Measurements from ENCODE around the gene CEACAM3.

CEACAM3 gene

GRCh38 chr19:41850381-41850780 is 54.0 kb downstream of the CEACAM3 start:
- TF ChIP-seq CSDC2 (CRISPR knock-in tag; IDR thresholded peaks at IDR 0.05): no peak
- no peak for TF ChIP-seq OSR1 (CRISPR knock-in tag; IDR thresholded peaks at IDR 0.05)
- TF ChIP-seq ARNTL (CRISPR knock-in tag; IDR thresholded peaks at IDR 0.05; ENCODE audit: borderline replicate concordance, low read depth): no peak
- TF ChIP-seq, protein P1, sequence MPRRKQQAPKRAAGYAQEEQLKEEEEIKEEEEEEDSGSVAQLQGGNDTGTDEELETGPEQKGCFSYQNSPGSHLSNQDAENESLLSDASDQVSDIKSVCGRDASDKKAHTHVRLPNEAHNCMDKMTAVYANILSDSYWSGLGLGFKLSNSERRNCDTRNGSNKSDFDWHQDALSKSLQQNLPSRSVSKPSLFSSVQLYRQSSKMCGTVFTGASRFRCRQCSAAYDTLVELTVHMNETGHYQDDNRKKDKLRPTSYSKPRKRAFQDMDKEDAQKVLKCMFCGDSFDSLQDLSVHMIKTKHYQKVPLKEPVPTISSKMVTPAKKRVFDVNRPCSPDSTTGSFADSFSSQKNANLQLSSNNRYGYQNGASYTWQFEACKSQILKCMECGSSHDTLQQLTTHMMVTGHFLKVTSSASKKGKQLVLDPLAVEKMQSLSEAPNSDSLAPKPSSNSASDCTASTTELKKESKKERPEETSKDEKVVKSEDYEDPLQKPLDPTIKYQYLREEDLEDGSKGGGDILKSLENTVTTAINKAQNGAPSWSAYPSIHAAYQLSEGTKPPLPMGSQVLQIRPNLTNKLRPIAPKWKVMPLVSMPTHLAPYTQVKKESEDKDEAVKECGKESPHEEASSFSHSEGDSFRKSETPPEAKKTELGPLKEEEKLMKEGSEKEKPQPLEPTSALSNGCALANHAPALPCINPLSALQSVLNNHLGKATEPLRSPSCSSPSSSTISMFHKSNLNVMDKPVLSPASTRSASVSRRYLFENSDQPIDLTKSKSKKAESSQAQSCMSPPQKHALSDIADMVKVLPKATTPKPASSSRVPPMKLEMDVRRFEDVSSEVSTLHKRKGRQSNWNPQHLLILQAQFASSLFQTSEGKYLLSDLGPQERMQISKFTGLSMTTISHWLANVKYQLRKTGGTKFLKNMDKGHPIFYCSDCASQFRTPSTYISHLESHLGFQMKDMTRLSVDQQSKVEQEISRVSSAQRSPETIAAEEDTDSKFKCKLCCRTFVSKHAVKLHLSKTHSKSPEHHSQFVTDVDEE (CRISPR knock-in tag; IDR thresholded peaks at IDR 0.05): no peak
- TF ChIP-seq, protein P2, sequence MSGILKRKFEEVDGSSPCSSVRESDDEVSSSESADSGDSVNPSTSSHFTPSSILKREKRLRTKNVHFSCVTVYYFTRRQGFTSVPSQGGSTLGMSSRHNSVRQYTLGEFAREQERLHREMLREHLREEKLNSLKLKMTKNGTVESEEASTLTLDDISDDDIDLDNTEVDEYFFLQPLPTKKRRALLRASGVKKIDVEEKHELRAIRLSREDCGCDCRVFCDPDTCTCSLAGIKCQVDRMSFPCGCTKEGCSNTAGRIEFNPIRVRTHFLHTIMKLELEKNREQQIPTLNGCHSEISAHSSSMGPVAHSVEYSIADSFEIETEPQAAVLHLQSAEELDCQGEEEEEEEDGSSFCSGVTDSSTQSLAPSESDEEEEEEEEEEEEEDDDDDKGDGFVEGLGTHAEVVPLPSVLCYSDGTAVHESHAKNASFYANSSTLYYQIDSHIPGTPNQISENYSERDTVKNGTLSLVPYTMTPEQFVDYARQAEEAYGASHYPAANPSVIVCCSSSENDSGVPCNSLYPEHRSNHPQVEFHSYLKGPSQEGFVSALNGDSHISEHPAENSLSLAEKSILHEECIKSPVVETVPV (CRISPR knock-in tag; IDR thresholded peaks at IDR 0.05): no peak
- TF ChIP-seq RARB (CRISPR knock-in tag; IDR thresholded peaks at IDR 0.05): no peak
- TF ChIP-seq PPARA (CRISPR knock-in tag; IDR thresholded peaks at IDR 0.05; ENCODE audit: borderline replicate concordance): no peak
- TF ChIP-seq ZNF565 (CRISPR knock-in tag; conservative IDR thresholded peaks at IDR 0.05; ENCODE audit: low read depth): no peak
- no peak for TF ChIP-seq TCF4 (CRISPR knock-in tag; IDR thresholded peaks at IDR 0.05; ENCODE audit: borderline replicate concordance)
- no peak for TF ChIP-seq ESRRG (CRISPR knock-in tag; IDR thresholded peaks at IDR 0.05)
- no peak for TF ChIP-seq BACH2 (CRISPR knock-in tag; IDR thresholded peaks at IDR 0.05; ENCODE audit: borderline replicate concordance)
- TF ChIP-seq, protein P3, sequence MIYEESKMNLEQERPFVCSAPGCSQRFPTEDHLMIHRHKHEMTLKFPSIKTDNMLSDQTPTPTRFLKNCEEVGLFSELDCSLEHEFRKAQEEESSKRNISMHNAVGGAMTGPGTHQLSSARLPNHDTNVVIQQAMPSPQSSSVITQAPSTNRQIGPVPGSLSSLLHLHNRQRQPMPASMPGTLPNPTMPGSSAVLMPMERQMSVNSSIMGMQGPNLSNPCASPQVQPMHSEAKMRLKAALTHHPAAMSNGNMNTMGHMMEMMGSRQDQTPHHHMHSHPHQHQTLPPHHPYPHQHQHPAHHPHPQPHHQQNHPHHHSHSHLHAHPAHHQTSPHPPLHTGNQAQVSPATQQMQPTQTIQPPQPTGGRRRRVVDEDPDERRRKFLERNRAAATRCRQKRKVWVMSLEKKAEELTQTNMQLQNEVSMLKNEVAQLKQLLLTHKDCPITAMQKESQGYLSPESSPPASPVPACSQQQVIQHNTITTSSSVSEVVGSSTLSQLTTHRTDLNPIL (CRISPR knock-in tag; IDR thresholded peaks at IDR 0.05; ENCODE audit: low read depth): no peak
- no peak for TF ChIP-seq ZFP3 (CRISPR knock-in tag; IDR thresholded peaks at IDR 0.05)
- no peak for TF ChIP-seq ZNF70 (CRISPR knock-in tag; IDR thresholded peaks at IDR 0.05)
- no peak for ATAC-seq

DNA sequence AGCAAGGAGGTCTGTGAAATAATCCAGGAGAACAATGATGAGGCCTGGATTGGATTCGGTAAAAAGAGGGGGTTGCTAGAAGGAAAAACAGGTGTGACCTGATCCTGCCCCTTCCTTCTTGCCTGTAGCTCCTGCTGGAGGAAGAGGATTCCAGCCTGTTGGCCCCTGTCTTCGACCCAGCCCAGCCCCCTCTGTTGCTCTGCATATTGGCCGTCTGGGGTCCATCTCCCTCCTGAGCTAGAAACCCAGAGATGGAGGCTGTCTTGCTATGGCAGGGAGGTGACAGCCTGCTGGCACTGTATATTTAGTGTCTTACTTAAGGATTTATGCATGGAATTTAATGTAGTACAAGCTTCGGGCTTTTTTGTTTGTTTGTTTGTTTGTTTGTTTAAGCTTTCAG is 55.1 kb downstream of the CEACAM3 start:
- TF ChIP-seq ZNF565 (CRISPR knock-in tag; conservative IDR thresholded peaks at IDR 0.05; ENCODE audit: low read depth): no peak
- no peak for ATAC-seq

DNA sequence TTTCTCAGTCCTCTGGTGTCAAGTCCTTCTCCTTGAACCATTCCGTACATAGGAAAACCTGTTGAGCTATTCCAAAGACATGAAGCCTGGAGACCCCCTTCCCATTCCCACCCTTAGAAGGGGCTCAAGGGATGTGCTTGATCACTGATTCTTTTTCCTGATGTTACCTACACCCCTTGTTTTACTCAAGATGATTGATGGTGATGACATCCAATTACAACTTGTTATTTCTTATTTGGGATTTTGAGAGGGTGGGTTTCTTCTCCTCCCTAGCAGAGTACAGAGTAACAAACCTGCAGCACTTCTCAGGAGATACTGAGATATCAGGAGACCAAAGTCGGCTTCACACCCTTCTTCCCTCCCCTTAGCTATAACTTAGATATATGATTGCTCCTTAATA is 57.0 kb downstream of the CEACAM3 start:
- no peak for TF ChIP-seq BACH2 (CRISPR knock-in tag; IDR thresholded peaks at IDR 0.05; ENCODE audit: borderline replicate concordance)
- no peak for TF ChIP-seq SNAI2 (CRISPR knock-in tag; IDR thresholded peaks at IDR 0.05)
- TF ChIP-seq PATZ1 (CRISPR knock-in tag; IDR thresholded peaks at IDR 0.05; ENCODE audit: borderline replicate concordance): no peak
- TF ChIP-seq ZC3H10 (CRISPR knock-in tag; IDR thresholded peaks at IDR 0.05): no peak
- TF ChIP-seq ZFP3 (CRISPR knock-in tag; IDR thresholded peaks at IDR 0.05): no peak
- no peak for TF ChIP-seq OSR1 (CRISPR knock-in tag; IDR thresholded peaks at IDR 0.05)
- no peak for TF ChIP-seq ZNF70 (CRISPR knock-in tag; IDR thresholded peaks at IDR 0.05)
- no peak for TF ChIP-seq ZNF565 (CRISPR knock-in tag; conservative IDR thresholded peaks at IDR 0.05; ENCODE audit: low read depth)
- TF ChIP-seq TOX (CRISPR knock-in tag; IDR thresholded peaks at IDR 0.05; ENCODE audit: borderline replicate concordance): no peak
- no peak for TF ChIP-seq GLIS3 (CRISPR knock-in tag; IDR thresholded peaks at IDR 0.05)
- TF ChIP-seq, protein P1 (CRISPR knock-in tag; IDR thresholded peaks at IDR 0.05): no peak
- no peak for TF ChIP-seq ISL1 (CRISPR knock-in tag; IDR thresholded peaks at IDR 0.05)
- no peak for TF ChIP-seq ARNTL (CRISPR knock-in tag; IDR thresholded peaks at IDR 0.05; ENCODE audit: borderline replicate concordance, low read depth)
- TF ChIP-seq ZFP30 (CRISPR knock-in tag; IDR thresholded peaks at IDR 0.05): no peak
- no peak for TF ChIP-seq TCF4 (CRISPR knock-in tag; IDR thresholded peaks at IDR 0.05; ENCODE audit: borderline replicate concordance)
- ATAC-seq: no peak
